HuH-7.5 (cell line): ENCODE results near the gene NBPF26.
"Not testable (repeated sequence)": the region's sequence is repeated elsewhere in the genome, so short reads cannot be mapped to it uniquely, and the experiment has no call there.

Experiments
- DNase-seq: peaks from one replicate; pipeline ENCODE4 v3.0.0; 2011; ENCODE audit warnings: low spot score

Gene NBPF26

GRCh38 chr1:120858144-120858543 is 134.4 kb downstream of the NBPF26 start:
- not testable (repeated sequence) for DNase-seq

- DNase-seq = not testable (repeated sequence)
Observed at GRCh38 chr1:120859615-120860234, 136.0 kb downstream of the NBPF26 start.

GRCh38 chr1:120878206-120878605 is 154.5 kb downstream of the NBPF26 start:
- not testable (repeated sequence) for DNase-seq

- DNase-seq = not testable (repeated sequence)
Observed at GRCh38 chr1:120880056-120880455, 156.3 kb downstream of the NBPF26 start.

GRCh38 chr1:120881934-120882333 is 158.2 kb downstream of the NBPF26 start:
- not testable (repeated sequence) for DNase-seq
